Measurements from ENCODE around the gene MGAT4A. TPM values are rescaled to one million over a fixed set of nuclear protein-coding genes. Genes with fewer than 3 reads are reported as not detected.

Gene MGAT4A
- total RNA-seq, 1 donor from 2014 or later, result 20.6 TPM

DNA sequence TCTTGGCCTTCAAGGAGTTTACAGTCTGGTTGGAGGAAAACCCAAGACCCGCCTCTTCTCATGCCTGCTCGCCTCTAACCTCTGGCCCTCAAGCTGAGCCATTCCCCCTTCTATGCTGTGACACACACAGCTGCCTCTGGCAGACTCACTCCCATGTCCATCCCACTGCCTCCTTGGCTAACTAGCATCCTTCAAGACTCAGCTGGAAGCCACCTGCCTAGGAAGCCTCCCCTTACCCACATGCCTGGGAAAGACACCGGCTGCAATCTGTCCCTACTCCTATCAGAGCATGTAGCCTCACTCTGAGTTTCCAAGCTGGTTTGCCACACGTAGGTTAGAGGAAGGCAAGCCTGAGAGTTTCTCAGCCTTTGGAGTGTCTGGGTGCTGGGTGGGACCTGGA is 6.9 kb upstream of the MGAT4A start:
- intact Hi-C loops (cut with DNase I), result no loop called here
- H3K4me1 ChIP-seq, result no peaks in the 10 kb centered on the region
- TF ChIP-seq POLR2AphosphoS5 (IDR thresholded peaks at IDR 0.05; ENCODE audit: insufficient read depth in 1 of 2, low read depth in 1 of 2) (no peak), POLR2A (IDR thresholded peaks at IDR 0.05) (no peak)
- TF ChIP-seq, protein P1, sequence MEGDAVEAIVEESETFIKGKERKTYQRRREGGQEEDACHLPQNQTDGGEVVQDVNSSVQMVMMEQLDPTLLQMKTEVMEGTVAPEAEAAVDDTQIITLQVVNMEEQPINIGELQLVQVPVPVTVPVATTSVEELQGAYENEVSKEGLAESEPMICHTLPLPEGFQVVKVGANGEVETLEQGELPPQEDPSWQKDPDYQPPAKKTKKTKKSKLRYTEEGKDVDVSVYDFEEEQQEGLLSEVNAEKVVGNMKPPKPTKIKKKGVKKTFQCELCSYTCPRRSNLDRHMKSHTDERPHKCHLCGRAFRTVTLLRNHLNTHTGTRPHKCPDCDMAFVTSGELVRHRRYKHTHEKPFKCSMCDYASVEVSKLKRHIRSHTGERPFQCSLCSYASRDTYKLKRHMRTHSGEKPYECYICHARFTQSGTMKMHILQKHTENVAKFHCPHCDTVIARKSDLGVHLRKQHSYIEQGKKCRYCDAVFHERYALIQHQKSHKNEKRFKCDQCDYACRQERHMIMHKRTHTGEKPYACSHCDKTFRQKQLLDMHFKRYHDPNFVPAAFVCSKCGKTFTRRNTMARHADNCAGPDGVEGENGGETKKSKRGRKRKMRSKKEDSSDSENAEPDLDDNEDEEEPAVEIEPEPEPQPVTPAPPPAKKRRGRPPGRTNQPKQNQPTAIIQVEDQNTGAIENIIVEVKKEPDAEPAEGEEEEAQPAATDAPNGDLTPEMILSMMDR (IDR thresholded peaks at IDR 0.05), result no peak
- H3K9me3 ChIP-seq, result no peaks in the 10 kb centered on the region
- no peaks in the 10 kb centered on the region for H3K27me3 ChIP-seq
- no peaks in the 10 kb centered on the region for H3K36me3 ChIP-seq
- no peak overlapping the region for H3K4me3 ChIP-seq
- H3K27ac ChIP-seq, result no peak overlapping the region
- DNase-seq (ENCODE audit: extremely low spot score in 2 of 2), result no peak

DNA sequence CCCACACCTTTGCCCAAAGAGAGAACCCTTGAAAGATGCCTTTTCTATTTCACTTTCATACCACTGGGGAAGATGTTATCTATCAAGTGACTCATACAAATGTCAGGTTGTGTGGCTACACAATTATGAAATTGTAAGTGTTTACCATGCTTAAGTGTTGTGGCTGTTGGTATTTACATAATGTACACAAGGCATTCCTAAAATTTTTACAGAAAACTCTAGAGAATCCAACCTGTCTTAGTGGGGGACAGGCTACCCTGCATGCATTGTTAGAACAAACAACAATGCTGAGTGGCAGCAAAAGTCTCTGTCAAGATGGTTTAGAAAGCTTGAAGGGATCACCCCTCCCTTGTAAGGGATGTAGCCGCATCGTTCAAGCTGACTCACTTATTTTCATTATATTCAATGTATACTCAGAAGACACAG is 5.5 kb upstream of the MGAT4A start:
- H3K27me3 ChIP-seq, result no peaks in the 10 kb centered on the region
- no peak overlapping the region for H3K27ac ChIP-seq
- no peaks in the 10 kb centered on the region for H3K36me3 ChIP-seq
- H3K9me3 ChIP-seq, result no peaks in the 10 kb centered on the region
- no peak overlapping the region for H3K4me3 ChIP-seq
- DNase-seq (ENCODE audit: extremely low spot score in 2 of 2), result no peak
- TF ChIP-seq POLR2A (IDR thresholded peaks at IDR 0.05) (no peak), POLR2AphosphoS5 (IDR thresholded peaks at IDR 0.05; ENCODE audit: insufficient read depth in 1 of 2, low read depth in 1 of 2) (no peak)
- TF ChIP-seq, protein P1 (IDR thresholded peaks at IDR 0.05), result no peak
- peaks cover 10% of the 10 kb centered on the region for H3K4me1 ChIP-seq
- intact Hi-C loops (cut with DNase I), result no loop called here

DNA sequence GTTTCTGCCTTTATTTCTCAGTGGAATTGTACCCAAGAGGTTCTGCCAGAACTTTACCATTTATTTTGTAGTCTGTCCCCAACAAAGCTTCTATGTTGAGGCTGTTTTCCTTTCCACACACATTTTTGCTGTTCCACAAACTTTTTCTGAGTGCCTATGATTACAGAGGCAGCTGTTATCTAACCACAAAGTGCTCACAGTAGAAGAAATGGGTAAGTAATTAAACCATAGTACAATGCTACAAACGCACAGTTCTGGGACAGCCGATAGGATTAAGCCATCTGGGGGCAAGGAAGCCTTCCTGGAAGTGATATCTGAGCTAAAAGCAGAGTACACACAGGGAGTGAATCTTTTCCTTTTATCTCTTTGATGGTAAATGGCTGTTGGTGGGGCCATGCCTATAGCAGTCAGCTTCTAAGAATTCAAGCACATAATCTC is 3.9 kb upstream of the MGAT4A start:
- intact Hi-C loops (cut with DNase I), result no loop called here
- Histone ChIP-seq H3K4me1 (peaks cover 11% of the 10 kb centered on the region), H3K36me3 (no peaks in the 10 kb centered on the region), H3K27ac (no peak overlapping the region), H3K9me3 (no peaks in the 10 kb centered on the region), H3K4me3 (no peak overlapping the region), H3K27me3 (no peaks in the 10 kb centered on the region)
- no peak for DNase-seq (ENCODE audit: extremely low spot score in 2 of 2)
- TF ChIP-seq POLR2A (IDR thresholded peaks at IDR 0.05), result no peak
- TF ChIP-seq, protein P1 (IDR thresholded peaks at IDR 0.05), result no peak
- TF ChIP-seq POLR2AphosphoS5 (IDR thresholded peaks at IDR 0.05; ENCODE audit: insufficient read depth in 1 of 2, low read depth in 1 of 2), result no peak

DNA sequence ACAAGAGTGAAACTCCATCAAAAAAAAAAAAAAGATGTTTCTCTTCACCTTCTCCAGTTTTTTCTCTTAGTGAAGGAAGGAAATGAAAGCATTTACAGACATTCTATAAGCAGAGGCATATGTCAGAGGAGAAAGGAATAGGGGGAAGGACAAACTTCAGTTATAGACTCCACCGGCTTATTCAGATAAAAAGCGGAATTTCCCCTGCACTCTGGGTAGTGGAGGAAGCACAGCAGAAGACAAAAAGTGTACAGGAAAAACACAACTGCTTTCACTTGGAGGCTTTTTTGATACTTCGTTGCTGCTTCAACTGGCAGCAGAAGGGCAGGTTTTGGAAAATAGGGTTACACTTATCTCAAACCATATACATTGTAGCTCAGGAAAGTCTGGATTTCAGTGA is 3.2 kb upstream of the MGAT4A start:
- Histone ChIP-seq H3K4me1 (peaks cover 11% of the 10 kb centered on the region), H3K27ac (no peak overlapping the region), H3K9me3 (no peaks in the 10 kb centered on the region), H3K36me3 (no peaks in the 10 kb centered on the region), H3K27me3 (no peaks in the 10 kb centered on the region), H3K4me3 (no peak overlapping the region)
- DNase-seq (ENCODE audit: extremely low spot score in 2 of 2), result no peak
- intact Hi-C loops (cut with DNase I), result no loop called here
- TF ChIP-seq, protein P1 (IDR thresholded peaks at IDR 0.05), result no peak
- TF ChIP-seq POLR2A (IDR thresholded peaks at IDR 0.05), result no peak

DNA sequence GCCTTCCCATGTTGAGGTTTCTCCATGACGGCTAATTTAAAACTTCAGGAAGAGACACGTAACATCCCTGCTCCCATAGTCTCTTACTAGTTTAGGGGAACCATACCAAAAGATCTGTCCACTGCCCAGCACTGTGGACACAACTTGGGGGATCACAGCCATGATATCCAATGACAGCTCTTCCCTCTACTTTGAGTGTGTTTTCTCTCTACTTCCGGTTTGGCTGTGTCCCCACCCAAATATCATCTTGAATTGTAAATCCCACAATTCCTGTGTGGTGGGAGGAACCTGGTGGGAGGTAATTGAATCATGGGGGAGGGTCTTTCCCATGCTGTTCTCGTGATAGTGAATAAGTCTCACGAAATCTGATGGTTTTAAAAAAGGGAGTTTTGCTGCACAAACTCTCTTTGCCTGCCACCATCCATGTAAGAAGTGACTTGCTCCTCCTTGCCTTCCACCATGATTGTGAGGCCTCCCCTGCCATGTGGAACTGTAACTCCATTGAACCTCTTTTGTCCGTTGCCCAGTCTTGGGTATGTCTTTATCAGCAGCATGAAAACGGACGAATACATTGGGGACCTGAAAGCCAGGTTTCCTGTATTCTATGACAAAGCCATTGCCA is 1.6 kb upstream of the MGAT4A start:
- intact Hi-C loops (cut with DNase I), result no loop called here
- Histone ChIP-seq H3K27me3 (no peaks in the 10 kb centered on the region), H3K9me3 (no peaks in the 10 kb centered on the region), H3K36me3 (no peaks in the 10 kb centered on the region), H3K27ac (no peak overlapping the region), H3K4me1 (peaks cover 11% of the 10 kb centered on the region), H3K4me3 (peak overlapping the region in 1 of 2 donors; percentile 73)
- no peak for DNase-seq (ENCODE audit: extremely low spot score in 2 of 2)
- TF ChIP-seq POLR2AphosphoS5 (IDR thresholded peaks at IDR 0.05; ENCODE audit: insufficient read depth in 1 of 2, low read depth in 1 of 2) (no peak), POLR2A (IDR thresholded peaks at IDR 0.05) (no peak)
- TF ChIP-seq, protein P1 (IDR thresholded peaks at IDR 0.05), result no peak

All from vagina (tissue), 2 donors.